ENCODE data around the gene CTTNBP2. TPM values are rescaled to one million over a fixed set of nuclear protein-coding genes. Genes with fewer than 3 reads are reported as not detected.

The CTTNBP2 gene
- total RNA-seq, 1 donor from 2014 or later: 3.0 TPM

GRCh38 chr7:117771756-117772155, 101.5 kb downstream of the CTTNBP2 start:
- no peaks in the 10 kb centered on the region for H3K4me1 ChIP-seq
- DNase-seq (ENCODE audit: low spot score in 2 of 2): no peak
- no peaks in the 10 kb centered on the region for H3K27me3 ChIP-seq
- no peak overlapping the region for H3K27ac ChIP-seq
- no peaks in the 10 kb centered on the region for H3K36me3 ChIP-seq
- H3K9me3 ChIP-seq: no peaks in the 10 kb centered on the region
- intact Hi-C loops (cut with DNase I): no loop called here
- TF ChIP-seq, protein P1, sequence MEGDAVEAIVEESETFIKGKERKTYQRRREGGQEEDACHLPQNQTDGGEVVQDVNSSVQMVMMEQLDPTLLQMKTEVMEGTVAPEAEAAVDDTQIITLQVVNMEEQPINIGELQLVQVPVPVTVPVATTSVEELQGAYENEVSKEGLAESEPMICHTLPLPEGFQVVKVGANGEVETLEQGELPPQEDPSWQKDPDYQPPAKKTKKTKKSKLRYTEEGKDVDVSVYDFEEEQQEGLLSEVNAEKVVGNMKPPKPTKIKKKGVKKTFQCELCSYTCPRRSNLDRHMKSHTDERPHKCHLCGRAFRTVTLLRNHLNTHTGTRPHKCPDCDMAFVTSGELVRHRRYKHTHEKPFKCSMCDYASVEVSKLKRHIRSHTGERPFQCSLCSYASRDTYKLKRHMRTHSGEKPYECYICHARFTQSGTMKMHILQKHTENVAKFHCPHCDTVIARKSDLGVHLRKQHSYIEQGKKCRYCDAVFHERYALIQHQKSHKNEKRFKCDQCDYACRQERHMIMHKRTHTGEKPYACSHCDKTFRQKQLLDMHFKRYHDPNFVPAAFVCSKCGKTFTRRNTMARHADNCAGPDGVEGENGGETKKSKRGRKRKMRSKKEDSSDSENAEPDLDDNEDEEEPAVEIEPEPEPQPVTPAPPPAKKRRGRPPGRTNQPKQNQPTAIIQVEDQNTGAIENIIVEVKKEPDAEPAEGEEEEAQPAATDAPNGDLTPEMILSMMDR (IDR thresholded peaks at IDR 0.05): no peak
- no peak overlapping the region for H3K4me3 ChIP-seq

DNA sequence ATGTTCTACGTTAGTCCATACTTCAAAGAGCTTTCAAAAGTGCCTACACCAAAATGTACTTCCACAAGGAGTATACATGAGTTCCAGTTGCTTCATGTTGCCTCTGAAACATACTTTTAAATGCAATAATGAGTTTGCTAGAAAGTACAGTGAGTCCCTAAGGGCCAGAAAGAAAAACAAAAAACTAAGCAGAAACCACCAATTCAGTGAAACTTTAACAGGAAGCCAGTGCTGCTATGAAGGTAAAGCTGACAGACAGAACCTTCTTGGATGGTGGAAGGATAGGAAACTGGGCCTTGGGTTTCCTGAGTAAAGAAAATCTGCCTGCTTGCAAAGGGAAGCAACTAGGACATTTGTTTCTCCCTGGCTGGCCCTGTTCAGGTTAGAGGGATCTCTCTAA, 104.2 kb downstream of the CTTNBP2 start:
- DNase-seq (ENCODE audit: low spot score in 2 of 2): no peak

DNA sequence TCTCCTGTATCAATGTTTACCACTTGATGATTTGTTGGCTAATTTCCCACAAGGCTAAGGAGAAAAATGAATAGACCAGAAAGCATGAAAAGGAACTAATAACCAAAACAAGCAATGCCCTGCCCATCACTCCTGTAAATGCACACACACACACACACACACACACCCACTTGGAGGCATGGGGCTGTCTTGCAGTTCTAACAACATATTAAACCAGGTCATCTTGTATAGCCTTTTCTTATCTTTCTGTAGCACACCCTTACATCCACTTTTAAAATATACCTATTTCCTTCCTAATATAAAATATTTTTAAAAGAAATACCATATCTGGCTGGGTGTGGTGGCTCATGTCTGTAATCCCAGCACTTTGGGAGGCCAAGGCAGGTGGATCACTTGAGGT, 105.3 kb downstream of the CTTNBP2 start:
- H3K27me3 ChIP-seq: no peaks in the 10 kb centered on the region
- no peak for DNase-seq (ENCODE audit: low spot score in 2 of 2)
- no peaks in the 10 kb centered on the region for H3K4me1 ChIP-seq
- H3K4me3 ChIP-seq: no peak overlapping the region
- no peak overlapping the region for H3K27ac ChIP-seq
- no peaks in the 10 kb centered on the region for H3K9me3 ChIP-seq
- TF ChIP-seq, protein P1 (IDR thresholded peaks at IDR 0.05): no peak
- no peaks in the 10 kb centered on the region for H3K36me3 ChIP-seq
- intact Hi-C loops (cut with DNase I): no loop called here

More for the DNA sequence above, 104.2 kb downstream of the CTTNBP2 start:
- TF ChIP-seq, protein P1 (IDR thresholded peaks at IDR 0.05): no peak
- H3K27ac ChIP-seq: no peak overlapping the region
- H3K4me1 ChIP-seq: no peaks in the 10 kb centered on the region
- no peaks in the 10 kb centered on the region for H3K36me3 ChIP-seq
- intact Hi-C loops (cut with DNase I): no loop called here
- no peak overlapping the region for H3K4me3 ChIP-seq
- H3K9me3 ChIP-seq: no peaks in the 10 kb centered on the region
- H3K27me3 ChIP-seq: no peaks in the 10 kb centered on the region

- no peaks in the 10 kb centered on the region for H3K9me3 ChIP-seq
- no peaks in the 10 kb centered on the region for H3K36me3 ChIP-seq
- intact Hi-C loops (cut with DNase I): no loop called here
- H3K27ac ChIP-seq: no peak overlapping the region
- no peak overlapping the region for H3K4me3 ChIP-seq
- TF ChIP-seq, protein P1 (IDR thresholded peaks at IDR 0.05): no peak
- no peaks in the 10 kb centered on the region for H3K4me1 ChIP-seq
- no peaks in the 10 kb centered on the region for H3K27me3 ChIP-seq
- DNase-seq (ENCODE audit: low spot score in 2 of 2): no peak
Measured at GRCh38 chr7:117766913-117767312, 106.3 kb downstream of the CTTNBP2 start.

- Histone ChIP-seq H3K27me3 (no peaks in the 10 kb centered on the region), H3K4me1 (no peaks in the 10 kb centered on the region)
- intact Hi-C loops (cut with DNase I): no loop called here
Measured at GRCh38 chr7:117764031-117764430, 109.2 kb downstream of the CTTNBP2 start.

More at GRCh38 chr7:117764031-117764430, 109.2 kb downstream of the CTTNBP2 start:
- no peaks in the 10 kb centered on the region for H3K36me3 ChIP-seq
- TF ChIP-seq, protein P1 (IDR thresholded peaks at IDR 0.05): no peak
- no peak overlapping the region for H3K4me3 ChIP-seq
- no peaks in the 10 kb centered on the region for H3K9me3 ChIP-seq
- H3K27ac ChIP-seq: no peak overlapping the region
- DNase-seq (ENCODE audit: low spot score in 2 of 2): no peak
